Large intestine (tissue), 3 donors: ENCODE data around the gene ADARB2. TPM values are rescaled to one million over a fixed set of nuclear protein-coding genes. Genes with fewer than 3 reads are reported as not detected.
A peak's percentile ranks its signal among the peaks of the same experiment; 100 is the strongest.

ENCODE experiments used
- DNase-seq, 2 donors: peaks; one replicate each; pipeline versions ENCODE4 v3.0.0 to v3.0.0-alpha.2; 2013
- H3K27ac ChIP-seq: one replicate; pipeline ENCODE4 v1.5.1; 2013; ENCODE audit warnings: low read length
- H3K27me3 ChIP-seq: 2 replicates; pipeline ENCODE4 v1.6.1; 2013; ENCODE audit warnings: low read length; ENCODE audit not compliant: control insufficient read depth, insufficient read depth
- H3K36me3 ChIP-seq: 2 replicates; pipeline ENCODE4 v1.6.1; 2013; ENCODE audit warnings: low read length; ENCODE audit not compliant: control insufficient read depth, insufficient read depth
- H3K4me1 ChIP-seq: one replicate; pipeline ENCODE4 v1.6.1; 2013; ENCODE audit warnings: low read length; ENCODE audit not compliant: control insufficient read depth, insufficient read depth
- H3K4me3 ChIP-seq: one replicate; pipeline ENCODE4 v1.5.1; 2013; ENCODE audit warnings: low read length
- H3K9me3 ChIP-seq: one replicate; pipeline ENCODE4 v1.6.1; 2013; ENCODE audit warnings: mild to moderate bottlenecking, low read depth, low read length, moderate library complexity; ENCODE audit not compliant: control insufficient read depth
- WGBS: methylation state at CpG from one replicate; pipeline ENCODE4 v1.1.5; 2013; ENCODE audit warnings: low lambda C conversion rate; ENCODE audit not compliant: insufficient coverage; 5-methylcytosine and 5-hydroxymethylcytosine counted together
- polyA plus RNA-seq: library from polyadenylated mRNA; unstranded; fragments of 120-200 nt; gene quantifications from one replicate; pipeline ENCODE4 v1.2.1, GENCODE V29; 2013

ADARB2 gene
- polyA plus RNA-seq, 1 donor: 0.52 TPM

- H3K4me1 ChIP-seq: no peaks in the 10 kb centered on the region
- WGBS: no CpG with 5 or more reads among the region's 16 CpGs
- H3K36me3 ChIP-seq: no peaks in the 10 kb centered on the region
- H3K27me3 ChIP-seq: no peaks in the 10 kb centered on the region
- no peak for DNase-seq
- no peak overlapping the region for H3K4me3 ChIP-seq
- H3K9me3 ChIP-seq: no peaks in the 10 kb centered on the region
- no peak overlapping the region for H3K27ac ChIP-seq
These were observed 206.3 kb downstream of the ADARB2 start for GRCh38 chr10:1530871-1531517.

GRCh38 chr10:1529806-1530413 lies 207.4 kb downstream of the ADARB2 start:
- no peak for DNase-seq
- H3K9me3 ChIP-seq: no peaks in the 10 kb centered on the region
- WGBS: no CpG with 5 or more reads among the region's 15 CpGs

DNA sequence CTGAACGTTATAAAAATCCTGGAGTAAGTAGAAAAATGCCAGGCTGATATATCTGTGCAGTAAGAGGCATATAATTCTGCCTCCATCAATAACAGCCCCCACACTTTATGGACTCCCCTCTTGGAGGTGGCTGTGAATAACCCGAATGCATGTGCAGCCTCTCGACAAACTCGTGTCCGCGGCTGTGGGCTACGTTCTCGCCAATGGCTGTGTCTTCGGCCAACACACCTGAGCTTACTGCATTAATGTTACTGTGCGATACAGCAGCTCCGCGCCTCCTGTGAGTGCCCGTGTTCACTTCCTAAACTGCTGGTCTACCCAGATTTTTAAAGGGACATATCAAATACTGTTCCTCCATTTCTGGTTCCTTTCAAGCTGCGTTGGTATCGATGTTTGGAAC lies 209.4 kb downstream of the ADARB2 start:
- 96% methylated on average over 5 of the region's 15 CpGs for WGBS
- no peak for DNase-seq

More at GRCh38 chr10:1529806-1530413, 207.4 kb downstream of the ADARB2 start:
- no peaks in the 10 kb centered on the region for H3K27me3 ChIP-seq
- no peak overlapping the region for H3K27ac ChIP-seq
- no peaks in the 10 kb centered on the region for H3K36me3 ChIP-seq
- H3K4me3 ChIP-seq: no peak overlapping the region
- H3K4me1 ChIP-seq: no peaks in the 10 kb centered on the region

GRCh38 chr10:1526436-1527055 lies 210.8 kb downstream of the ADARB2 start:
- no peak for DNase-seq
- Histone ChIP-seq H3K4me1 (no peaks in the 10 kb centered on the region), H3K36me3 (no peaks in the 10 kb centered on the region), H3K4me3 (no peak overlapping the region), H3K27ac (no peak overlapping the region), H3K27me3 (peaks cover 2% of the 10 kb centered on the region), H3K9me3 (no peaks in the 10 kb centered on the region)
- 100% methylated on average over 1 of the region's 18 CpGs for WGBS

More for the DNA sequence above, 209.4 kb downstream of the ADARB2 start:
- no peak overlapping the region for H3K4me3 ChIP-seq
- H3K27me3 ChIP-seq: no peaks in the 10 kb centered on the region
- H3K27ac ChIP-seq: no peak overlapping the region
- H3K9me3 ChIP-seq: no peaks in the 10 kb centered on the region
- no peaks in the 10 kb centered on the region for H3K4me1 ChIP-seq
- H3K36me3 ChIP-seq: no peaks in the 10 kb centered on the region

DNA sequence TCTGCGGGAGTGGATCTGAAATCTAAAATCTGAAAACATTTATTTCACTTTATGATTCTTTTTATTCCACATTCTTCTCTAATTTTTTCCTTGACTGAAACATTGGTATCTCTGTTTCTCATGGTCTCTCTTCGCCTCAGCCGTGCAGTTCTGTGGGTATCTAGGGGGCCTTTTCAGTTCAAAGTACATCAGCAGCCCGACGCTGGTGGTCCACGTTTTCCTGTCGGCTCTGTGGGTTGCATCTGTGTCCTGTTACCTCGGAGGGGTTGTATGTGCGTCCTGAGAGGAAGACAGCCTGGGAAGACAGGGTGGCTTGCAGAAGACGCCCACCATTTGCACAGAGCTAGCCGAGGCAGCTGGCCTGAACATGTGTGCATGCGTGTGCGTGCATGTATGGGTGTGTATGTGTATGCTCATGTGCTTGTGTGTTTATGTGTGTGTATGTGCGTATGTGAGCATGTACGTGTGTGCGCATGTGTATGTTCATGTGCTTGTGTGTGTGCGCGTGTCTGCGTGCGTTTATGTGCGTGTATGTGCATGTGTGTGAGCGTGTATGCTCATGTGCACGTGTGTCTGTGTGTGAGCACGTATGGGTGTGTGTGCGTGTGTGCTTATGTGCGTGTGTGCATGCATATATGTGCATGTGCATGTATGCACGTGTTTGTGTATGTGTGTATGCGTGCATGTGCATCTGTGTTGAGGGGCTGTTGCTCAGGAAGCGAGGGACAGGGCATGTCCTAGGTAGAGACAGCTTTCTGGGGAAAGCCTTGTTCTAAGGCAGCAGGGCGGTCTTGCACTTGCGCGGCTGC lies 211.8 kb downstream of the ADARB2 start:
- Histone ChIP-seq H3K4me3 (no peak overlapping the region), H3K9me3 (no peaks in the 10 kb centered on the region), H3K36me3 (no peaks in the 10 kb centered on the region), H3K27me3 (peaks cover 6% of the 10 kb centered on the region), H3K4me1 (no peaks in the 10 kb centered on the region), H3K27ac (no peak overlapping the region)
- DNase-seq: no peak
- 100% methylated on average over 1 of the region's 32 CpGs for WGBS

- Histone ChIP-seq H3K27me3 (peaks cover 6% of the 10 kb centered on the region), H3K27ac (no peak overlapping the region), H3K36me3 (no peaks in the 10 kb centered on the region), H3K9me3 (no peaks in the 10 kb centered on the region), H3K4me3 (no peak overlapping the region), H3K4me1 (no peaks in the 10 kb centered on the region)
- peak in 1 of 2 donors; percentile 17 for DNase-seq
- no CpG with 5 or more reads among the region's 7 CpGs for WGBS
These were observed 212.8 kb downstream of the ADARB2 start for GRCh38 chr10:1524540-1524939.

GRCh38 chr10:1523221-1523620 lies 214.1 kb downstream of the ADARB2 start:
- WGBS: no CpG with 5 or more reads among the region's 8 CpGs

DNA sequence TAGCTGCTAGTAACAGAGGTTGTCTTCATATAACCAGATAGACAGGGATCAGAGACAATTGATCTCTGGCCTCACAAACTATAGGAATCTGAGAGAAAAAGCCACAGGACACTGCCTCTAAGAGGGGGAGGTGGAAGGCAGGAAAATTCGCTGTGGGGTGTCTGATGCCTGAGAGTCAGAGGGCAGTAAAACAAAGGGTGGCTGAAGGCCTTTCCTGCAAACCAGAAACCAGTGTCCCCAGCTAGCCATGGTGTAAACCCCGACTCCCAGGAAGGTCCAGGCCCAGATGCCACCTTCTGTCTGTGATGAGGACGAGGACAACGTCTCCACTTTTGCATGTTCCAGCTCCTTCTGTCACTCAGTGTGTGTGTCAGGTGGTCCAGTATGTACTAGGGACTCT lies 215.1 kb downstream of the ADARB2 start:
- Histone ChIP-seq H3K4me3 (no peak overlapping the region), H3K27me3 (peaks cover 6% of the 10 kb centered on the region), H3K4me1 (no peaks in the 10 kb centered on the region), H3K27ac (no peak overlapping the region), H3K36me3 (no peaks in the 10 kb centered on the region), H3K9me3 (no peaks in the 10 kb centered on the region)
- WGBS: no CpG with 5 or more reads among the region's 4 CpGs
- no peak for DNase-seq

More at GRCh38 chr10:1523221-1523620, 214.1 kb downstream of the ADARB2 start:
- peaks cover 6% of the 10 kb centered on the region for H3K27me3 ChIP-seq
- H3K27ac ChIP-seq: no peak overlapping the region
- no peak for DNase-seq
- no peaks in the 10 kb centered on the region for H3K4me1 ChIP-seq
- no peaks in the 10 kb centered on the region for H3K9me3 ChIP-seq
- H3K4me3 ChIP-seq: no peak overlapping the region
- H3K36me3 ChIP-seq: no peaks in the 10 kb centered on the region

- no peak overlapping the region for H3K4me3 ChIP-seq
- no peaks in the 10 kb centered on the region for H3K4me1 ChIP-seq
- H3K9me3 ChIP-seq: no peaks in the 10 kb centered on the region
- H3K36me3 ChIP-seq: no peaks in the 10 kb centered on the region
- WGBS: 100% methylated on average over 1 of the region's 6 CpGs
- no peak overlapping the region for H3K27ac ChIP-seq
- no peak for DNase-seq
- peaks cover 6% of the 10 kb centered on the region for H3K27me3 ChIP-seq
These were observed 215.6 kb downstream of the ADARB2 start for GRCh38 chr10:1521741-1522140.

GRCh38 chr10:1520909-1521565 lies 216.3 kb downstream of the ADARB2 start:
- Histone ChIP-seq H3K27ac (no peak overlapping the region), H3K9me3 (no peaks in the 10 kb centered on the region), H3K4me3 (no peak overlapping the region), H3K4me1 (no peaks in the 10 kb centered on the region), H3K27me3 (peaks cover 6% of the 10 kb centered on the region), H3K36me3 (no peaks in the 10 kb centered on the region)
- DNase-seq: peak in 1 of 2 donors; percentile 14
- WGBS: 100% methylated on average over 2 of the region's 14 CpGs
